LoVo (cell line): Measurements from ENCODE around the gene P2RX6.
"Not testable (repeated sequence)": the region's sequence is repeated elsewhere in the genome, so short reads cannot be mapped to it uniquely, and the experiment has no call there.

Experiments
- DNase-seq: peaks from one replicate; pipeline ENCODE4 v3.0.0-alpha.2; 2016; ENCODE audit warnings: low spot score

The P2RX6 gene

DNA sequence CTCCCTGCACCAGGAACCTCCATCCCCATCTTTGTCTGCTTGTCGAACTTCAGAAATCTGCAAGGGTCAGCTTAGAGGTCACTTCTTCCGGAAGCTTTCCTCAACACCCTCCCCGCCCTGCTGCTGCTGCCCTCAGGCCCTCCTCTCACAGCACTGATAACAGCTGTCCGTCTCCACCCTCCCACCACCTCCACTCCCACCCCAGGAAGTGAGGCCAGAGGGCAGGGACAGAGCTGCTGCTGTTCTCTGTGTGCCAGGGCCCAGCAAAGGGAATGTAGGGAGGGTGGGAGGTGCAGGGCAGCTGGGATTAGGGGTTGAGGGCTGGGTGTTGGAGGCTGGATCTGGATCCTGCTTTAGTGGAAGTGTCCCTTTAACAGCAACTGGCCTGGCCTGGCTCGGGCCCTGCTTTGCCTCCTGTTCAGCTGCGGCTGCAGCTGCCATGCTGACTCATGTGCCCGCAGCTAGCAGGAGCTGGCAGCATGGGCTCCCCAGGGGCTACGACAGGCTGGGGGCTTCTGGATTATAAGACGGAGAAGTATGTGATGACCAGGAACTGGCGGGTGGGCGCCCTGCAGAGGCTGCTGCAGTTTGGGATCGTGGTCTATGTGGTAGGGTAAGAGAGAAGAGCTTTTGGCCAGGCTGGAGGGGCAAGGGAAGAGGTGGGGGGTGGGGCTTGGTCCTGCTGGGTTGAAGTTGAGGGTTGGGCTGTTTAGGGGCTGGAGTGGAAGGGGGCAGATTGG lies at the start of gene P2RX6:
P2RX6 (plus strand) TSS at position 440 of the 740 bp plus-strand sequence; CDS start at position 450, 10 bp downstream.
- no peak for DNase-seq

- DNase-seq, result no peak
Measured at GRCh38 chr22:20965888-20966855, 48.8 kb upstream of the P2RX6 start.

- DNase-seq, result no peak
Measured at GRCh38 chr22:20966883-20967696, 47.9 kb upstream of the P2RX6 start, which contains the start of gene AIFM3. AIFM3 (plus strand) TSS chr22:20967255; CDS start chr22:20967945, 690 bp downstream.

GRCh38 chr22:20967697-20968211 lies 47.2 kb upstream of the P2RX6 start:
- no peak for DNase-seq

GRCh38 chr22:20968281-20968977 lies 46.5 kb upstream of the P2RX6 start:
- no peak for DNase-seq

DNA sequence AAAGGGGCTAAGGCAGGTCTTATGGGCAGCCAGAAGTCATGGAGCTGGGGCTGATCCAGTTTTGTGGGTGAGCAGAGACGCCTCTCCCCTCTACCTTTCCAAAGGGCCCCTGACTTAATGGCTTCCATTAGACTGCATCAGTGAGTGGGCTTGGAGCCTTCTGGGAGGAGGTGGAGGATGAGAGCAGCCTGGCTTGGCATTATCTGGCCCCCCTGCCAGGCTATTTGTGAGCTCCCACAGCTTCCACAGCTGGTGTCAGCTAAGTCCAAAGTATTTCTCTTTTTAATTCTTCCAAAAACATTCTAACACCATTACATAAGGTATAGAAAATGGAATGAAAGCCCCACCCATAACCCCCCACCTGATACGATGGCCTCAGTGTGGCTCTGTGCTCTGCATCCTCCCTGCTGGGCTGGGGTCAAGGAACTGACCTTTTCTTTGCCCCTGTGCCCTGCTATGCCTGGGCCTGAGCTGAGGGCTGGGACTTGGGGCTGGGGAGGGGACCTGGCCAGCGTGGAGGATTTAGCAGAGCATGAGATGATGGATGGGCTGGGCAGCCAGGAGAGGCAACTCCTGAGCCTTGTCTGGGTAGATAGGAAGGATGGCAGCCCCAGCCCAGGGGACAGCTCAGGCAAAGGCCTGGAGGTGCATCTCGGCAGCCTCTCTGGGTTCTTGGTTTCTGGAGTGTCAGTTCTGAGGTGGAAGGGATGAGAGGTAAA lies 43.9 kb upstream of the P2RX6 start:
- DNase-seq, result no peak

- DNase-seq, result not testable (repeated sequence)
Measured at GRCh38 chr22:20972014-20972694, 42.8 kb upstream of the P2RX6 start.

- DNase-seq, result no peak
Measured at GRCh38 chr22:20972933-20973577, 41.9 kb upstream of the P2RX6 start.

DNA sequence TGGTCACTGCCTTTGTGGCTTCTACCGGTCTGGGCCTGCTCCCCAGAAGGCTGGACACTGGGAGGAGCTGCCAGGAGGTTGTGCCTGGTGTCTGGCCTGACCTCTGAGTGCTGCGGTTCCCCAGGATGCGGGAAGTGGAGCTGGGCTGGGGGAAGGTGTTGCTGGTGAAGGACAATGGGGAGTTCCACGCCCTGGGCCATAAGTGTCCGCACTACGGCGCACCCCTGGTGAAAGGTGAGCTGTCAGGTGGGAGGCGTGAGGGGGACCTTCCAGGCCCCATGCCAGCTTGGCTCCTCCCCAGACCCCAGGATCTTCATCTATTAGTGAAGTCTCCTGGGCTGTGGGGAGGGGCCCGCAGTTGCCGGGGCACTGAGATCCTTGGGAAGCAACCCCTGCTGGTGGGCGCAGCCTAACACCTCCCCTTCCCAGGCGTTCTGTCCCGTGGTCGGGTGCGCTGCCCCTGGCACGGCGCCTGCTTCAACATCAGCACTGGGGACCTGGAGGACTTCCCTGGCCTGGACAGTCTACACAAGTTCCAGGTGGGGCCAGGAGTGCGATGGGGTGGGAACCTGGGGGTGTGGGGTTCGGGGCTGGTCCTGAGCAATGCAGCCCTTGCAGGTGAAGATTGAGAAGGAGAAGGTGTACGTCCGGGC lies 41.2 kb upstream of the P2RX6 start:
- no peak for DNase-seq

DNA sequence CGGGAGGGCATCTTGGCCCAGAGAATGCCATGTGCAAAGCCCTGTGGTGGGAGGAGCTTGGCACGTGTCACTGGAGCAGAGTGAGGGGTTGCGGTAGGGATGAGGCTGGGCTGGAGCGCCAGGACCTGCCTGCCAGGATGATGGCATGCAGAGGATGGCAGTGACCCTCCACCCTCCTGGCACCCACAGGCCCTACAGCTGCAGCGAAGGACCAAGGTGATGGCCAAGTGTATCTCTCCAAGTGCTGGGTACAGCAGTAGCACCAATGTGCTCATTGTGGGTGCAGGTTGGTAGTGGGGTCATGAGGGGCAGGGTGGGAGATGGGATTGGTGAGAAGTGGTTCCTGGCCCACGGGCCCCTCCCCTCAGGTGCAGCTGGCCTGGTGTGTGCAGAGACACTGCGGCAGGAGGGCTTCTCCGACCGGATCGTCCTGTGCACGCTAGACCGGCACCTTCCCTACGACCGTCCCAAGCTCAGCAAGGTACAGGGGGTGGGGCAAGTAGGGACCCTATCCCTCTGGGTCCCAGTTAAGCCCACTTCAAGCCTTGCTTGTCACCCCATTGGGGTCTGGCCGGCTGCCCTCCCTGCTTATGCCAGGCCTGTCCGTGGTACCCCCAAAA lies 40.5 kb upstream of the P2RX6 start:
- no peak for DNase-seq

DNA sequence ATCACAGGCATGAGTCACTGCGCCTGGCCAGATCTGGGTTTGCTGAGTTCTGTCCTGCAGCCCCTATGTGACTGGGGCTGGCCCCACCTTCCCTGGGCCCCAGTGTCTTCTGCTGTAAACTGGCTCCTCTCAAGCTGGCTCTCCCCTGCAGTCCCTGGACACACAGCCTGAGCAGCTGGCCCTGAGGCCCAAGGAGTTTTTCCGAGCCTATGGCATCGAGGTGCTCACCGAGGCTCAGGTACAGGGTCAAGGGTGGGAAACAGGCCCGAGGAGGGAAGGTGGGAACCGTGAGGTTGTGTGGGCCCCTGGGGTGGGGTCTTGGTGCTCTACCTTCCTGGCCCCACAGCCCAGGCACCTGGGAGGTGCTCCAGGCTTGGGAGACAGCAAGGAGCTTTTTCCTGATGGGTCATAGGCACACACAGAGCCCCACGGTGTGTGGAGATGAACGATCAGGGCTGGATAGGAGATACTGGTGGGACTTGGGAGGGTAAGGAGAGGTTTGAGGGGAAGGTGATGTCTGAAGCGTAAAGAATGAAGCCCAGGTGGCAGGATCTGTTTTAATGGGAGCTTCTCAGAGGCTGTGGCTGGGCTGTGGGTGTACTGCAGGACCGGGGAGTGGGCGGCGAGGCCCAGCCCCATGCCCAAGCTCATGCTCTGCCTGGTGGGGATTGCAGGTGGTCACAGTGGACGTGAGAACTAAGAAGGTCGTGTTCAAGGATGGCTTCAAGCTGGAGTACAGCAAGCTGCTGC lies 39.2 kb upstream of the P2RX6 start:
- DNase-seq, result no peak

DNA sequence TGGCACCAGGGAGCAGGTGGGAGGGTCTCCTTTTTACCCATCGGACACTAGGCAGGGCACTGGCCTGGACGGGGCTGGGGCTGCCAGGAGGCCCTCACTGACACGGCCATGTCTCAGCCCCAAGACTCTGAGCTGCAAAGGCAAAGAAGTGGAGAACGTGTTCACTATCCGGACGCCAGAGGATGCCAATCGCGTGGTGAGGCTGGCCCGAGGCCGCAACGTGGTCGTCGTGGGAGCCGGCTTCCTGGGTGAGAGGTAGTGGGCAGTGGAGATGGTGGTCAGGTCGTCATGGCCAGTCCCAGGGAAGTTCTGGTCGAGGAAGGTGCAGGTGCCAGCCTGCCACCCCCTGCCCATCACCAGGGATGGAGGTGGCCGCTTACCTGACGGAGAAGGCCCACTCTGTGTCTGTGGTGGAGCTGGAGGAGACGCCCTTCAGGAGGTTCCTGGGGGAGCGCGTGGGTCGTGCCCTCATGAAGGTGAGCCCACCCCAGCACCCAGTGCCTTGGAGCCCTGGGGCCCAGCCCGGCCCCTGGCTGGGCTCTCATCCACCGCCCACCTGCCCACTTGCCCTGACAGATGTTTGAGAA lies 38.6 kb upstream of the P2RX6 start:
- DNase-seq, result no peak

GRCh38 chr22:20977019-20977418 lies 37.9 kb upstream of the P2RX6 start:
- DNase-seq, result no peak

GRCh38 chr22:20977516-20978170 lies 37.3 kb upstream of the P2RX6 start:
- no peak for DNase-seq

- no peak for DNase-seq
Measured at GRCh38 chr22:20978419-20978818, 36.5 kb upstream of the P2RX6 start.

DNA sequence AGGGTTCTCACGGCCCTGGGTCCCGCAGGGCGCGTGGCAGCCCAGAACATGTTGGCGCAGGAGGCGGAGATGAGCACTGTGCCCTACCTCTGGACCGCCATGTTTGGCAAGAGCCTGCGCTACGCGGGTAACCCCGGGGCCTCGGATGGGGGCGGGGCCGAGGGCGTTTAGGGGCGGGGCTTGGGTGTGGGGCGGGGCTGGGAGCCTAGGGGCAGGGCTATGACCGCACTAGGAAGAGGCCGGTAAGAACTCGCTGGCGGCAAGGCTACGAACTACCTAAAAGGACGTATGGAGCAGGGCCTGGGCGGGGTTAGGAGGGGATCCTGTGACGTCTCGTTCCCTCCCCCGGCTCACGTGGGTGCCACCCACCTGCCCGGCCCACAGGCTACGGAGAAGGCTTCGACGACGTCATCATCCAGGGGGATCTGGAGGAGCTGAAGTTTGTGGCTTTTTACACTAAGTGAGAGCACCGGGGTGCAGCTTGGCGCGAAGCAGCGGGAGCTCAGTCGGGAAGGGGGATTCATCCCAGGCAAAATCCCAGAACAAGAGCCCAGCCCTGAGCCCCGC lies 35.6 kb upstream of the P2RX6 start:
- DNase-seq, result no peak
